ENCODE data around the gene CCDC191.

Gene CCDC191

GRCh38 chr3:113977822-113978221 is 78.5 kb downstream of the CCDC191 start:
- no peak for DNase-seq (ENCODE audit: insufficient read length, low spot score)
- no peak for FAIRE-seq

DNA sequence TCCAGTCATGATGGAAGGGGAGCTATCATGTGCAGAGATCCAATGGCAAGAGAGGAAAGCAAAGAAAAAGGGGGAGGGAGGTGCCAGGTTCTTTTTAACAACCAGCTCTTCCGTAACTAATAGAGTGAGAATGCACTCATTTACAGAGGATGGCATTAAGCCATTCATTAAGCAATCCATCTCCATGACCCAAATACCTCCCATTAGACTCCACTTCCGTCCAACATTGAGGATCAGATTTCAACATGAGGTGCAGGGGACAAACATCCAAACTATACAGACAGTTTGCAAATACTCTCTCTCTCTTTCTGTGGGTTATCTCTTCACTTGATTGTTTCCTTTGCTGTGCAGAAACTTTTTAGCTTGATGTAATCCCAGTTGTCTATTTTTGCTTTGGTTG is 87.3 kb downstream of the CCDC191 start:
- no peak for DNase-seq (ENCODE audit: insufficient read length, low spot score)
- FAIRE-seq: no peak

DNA sequence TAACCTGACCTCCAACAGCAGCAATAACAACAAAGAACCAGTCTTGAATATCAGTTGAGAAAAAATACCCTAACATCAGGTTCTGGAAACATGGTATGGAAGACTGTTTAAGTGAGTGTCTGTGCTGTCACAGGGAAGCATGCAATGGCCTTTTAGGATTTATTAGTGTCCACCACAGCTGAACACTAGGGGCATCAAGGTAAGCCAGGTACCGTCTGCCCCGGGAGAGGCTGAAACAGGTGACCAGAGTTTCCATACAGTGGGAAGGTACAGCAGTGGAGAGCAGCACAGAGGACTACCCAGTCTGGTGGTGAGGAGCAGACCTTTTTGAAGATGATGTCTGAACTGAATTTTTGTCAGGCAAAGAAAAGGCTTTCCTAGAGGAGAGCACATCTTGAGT is 90.2 kb downstream of the CCDC191 start:
- FAIRE-seq (no peak), DNase-seq (ENCODE audit: insufficient read length, low spot score) (no peak)

DNA sequence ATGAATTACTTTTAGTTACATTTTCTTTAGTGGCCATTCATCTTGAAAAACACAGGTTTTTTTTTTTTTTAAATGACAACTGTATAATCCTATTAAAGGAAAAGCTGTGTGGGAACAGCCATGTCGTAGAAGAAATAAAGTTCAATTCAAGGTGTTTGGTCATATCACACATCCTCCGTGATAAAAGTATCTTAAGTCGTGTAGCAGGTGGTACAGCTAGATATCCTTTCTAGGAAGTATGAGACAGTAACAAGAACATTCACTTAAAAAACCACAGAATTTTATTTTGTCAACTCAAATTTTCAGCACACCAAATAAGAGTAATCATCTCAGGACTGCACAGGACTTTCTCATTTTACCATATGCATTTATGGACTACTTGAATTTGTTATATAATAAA is 92.4 kb downstream of the CCDC191 start:
- no peak for FAIRE-seq
- no peak for DNase-seq (ENCODE audit: insufficient read length, low spot score)

DNA sequence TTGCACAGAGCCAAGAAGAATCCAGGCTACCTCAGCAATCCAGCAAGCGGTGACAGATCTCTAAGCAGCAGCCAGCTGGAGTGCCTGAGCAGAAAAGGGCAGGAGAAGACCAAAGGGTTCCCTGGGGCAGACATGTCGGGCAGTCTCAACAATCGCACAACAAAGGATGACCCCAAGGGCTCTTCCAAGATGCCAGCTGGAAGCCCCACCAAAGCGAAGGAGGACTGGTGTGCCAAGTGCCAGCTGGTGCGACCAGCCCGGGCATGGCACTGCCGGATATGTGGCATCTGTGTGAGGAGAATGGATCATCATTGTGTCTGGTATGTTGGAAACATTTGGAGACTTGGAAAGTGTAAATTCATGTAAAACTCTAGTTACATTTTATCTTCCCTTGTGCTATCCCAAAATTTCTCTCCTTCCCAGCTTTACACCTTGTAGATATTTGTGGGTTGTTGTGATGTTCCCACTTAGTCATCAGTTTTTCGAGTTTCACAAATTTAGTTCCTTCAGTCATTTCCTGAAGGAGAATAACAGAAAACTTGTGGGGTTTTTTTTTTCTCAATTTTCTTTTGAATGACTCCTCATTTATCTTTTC is 102.1 kb downstream of the CCDC191 start:
- no peak for DNase-seq (ENCODE audit: insufficient read length, low spot score)
- FAIRE-seq: no peak

GRCh38 chr3:113953677-113954076 is 102.6 kb downstream of the CCDC191 start:
- DNase-seq (ENCODE audit: insufficient read length, low spot score): no peak

GRCh38 chr3:113952921-113953320 is 103.4 kb downstream of the CCDC191 start:
- DNase-seq (ENCODE audit: insufficient read length, low spot score) (no peak), FAIRE-seq (no peak)

More at GRCh38 chr3:113953677-113954076, 102.6 kb downstream of the CCDC191 start:
- FAIRE-seq: no peak

GRCh38 chr3:113948015-113948917 is 108.1 kb downstream of the CCDC191 start:
- DNase-seq (ENCODE audit: insufficient read length, low spot score) (peak; percentile 61), FAIRE-seq (no peak)

DNA sequence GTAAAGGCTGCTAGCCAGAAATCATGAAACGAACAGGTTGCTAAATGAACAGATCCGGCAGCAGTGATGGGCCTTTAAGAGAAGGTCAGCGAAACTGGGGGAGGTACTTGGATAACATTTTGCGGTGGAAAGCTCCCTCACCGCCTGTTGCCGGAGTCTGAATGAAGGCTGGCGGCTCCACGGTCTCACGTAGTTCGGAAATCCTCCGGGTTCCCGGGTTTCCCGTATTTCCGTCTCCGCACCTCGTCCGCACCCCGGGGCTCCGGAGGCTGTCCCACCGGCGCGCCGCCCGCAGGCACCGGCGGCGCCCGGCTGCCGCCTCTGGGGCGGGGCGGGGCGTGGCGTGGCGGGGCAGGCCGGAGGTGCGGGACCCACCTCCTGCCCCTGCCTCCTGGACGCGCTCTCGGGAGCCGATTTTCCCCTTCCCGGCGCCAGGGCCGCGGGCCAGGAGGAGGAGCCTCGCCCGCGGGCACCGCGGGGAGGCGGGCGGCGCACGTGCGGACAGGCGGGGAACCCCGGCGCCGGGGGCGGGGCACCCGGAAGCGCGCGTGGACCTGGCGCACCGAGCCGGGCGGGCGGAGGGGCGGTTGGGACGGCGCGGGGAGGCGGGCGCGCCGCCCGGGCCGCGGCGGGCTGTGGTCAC is 108.8 kb downstream of the CCDC191 start, which contains the start of gene ZDHHC23:
Gene ZDHHC23 (plus strand): TSS at position 642 of the 643 bp plus-strand sequence. CDS start 790 bp downstream, outside the sequence.
- FAIRE-seq: peak; percentile 69
- DNase-seq (ENCODE audit: insufficient read length, low spot score): peak; percentile 70

DNA sequence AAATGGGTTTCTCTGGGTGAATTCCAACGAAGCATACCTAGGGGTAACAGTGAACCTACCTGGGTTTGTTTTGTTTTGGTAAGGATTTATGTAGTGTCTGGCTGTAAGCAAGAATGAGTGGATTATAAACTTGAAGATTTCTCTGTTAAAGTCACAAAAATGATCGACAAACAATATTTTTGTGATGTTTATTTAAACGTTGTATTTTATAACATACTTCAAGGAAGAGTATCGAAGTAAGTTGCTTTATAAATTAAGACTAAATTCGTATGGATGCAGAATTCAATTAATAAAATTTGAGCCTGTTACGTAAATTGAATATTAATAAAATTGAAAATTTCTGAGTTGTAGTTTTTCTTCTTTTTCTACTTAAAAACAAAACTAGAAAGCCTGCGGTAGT is 109.5 kb downstream of the CCDC191 start:
- FAIRE-seq: no peak
- no peak for DNase-seq (ENCODE audit: insufficient read length, low spot score)

DNA sequence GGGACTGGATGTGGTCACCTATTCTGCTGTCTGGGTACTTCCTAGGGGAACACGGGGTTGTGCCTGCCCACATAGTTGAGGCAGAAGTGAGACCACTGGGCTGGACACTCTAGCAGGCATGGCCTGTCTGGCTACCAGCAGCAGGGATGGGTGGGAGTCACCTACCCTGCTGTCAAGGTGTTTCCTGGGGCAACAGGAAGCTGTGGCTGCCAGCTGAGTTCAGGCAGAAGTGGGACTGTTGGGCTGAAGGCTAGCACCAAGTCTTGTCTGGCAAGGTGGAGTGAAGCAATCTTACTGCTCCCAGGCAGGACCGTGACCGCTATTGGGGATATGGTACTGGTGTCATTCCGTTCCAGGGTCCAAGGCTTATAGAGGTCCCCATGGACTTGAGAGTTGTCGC is 128.8 kb downstream of the CCDC191 start:
- FAIRE-seq (no peak), DNase-seq (ENCODE audit: insufficient read length, low spot score) (no peak)

DNA sequence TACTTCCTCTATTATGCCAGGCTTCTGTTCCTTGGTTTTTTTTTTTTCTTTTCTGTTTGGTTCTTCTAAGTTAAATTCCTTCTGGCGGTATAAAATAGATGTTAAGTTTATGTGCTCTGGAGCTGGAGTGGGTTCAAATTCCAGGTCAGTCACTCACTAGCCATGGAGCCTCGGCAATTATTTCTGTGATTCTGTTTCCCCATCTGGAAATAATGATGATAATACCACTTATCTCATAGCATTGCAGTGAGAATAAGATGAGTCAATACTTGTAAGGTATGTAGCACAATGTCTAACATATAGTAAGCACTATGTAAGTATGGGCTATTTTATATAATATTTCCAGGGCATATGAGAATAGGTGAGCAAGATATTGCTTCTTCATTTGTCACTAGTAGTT is 141.7 kb downstream of the CCDC191 start:
- DNase-seq (ENCODE audit: insufficient read length, low spot score) (no peak), FAIRE-seq (no peak)
